Mammary epithelial cell (primary cell): ENCODE measurements around the gene MICU1.

Experiments
- CTCF ChIP-seq, 2 donors: IDR thresholded peaks in 1 of 2; conservative IDR thresholded peaks in 1 of 2; 2 replicates each; pipeline ENCODE4 v1.5.1; 2011 to 2012; ENCODE audit warnings: inconsistent platforms in 2 of 2, low read length in 2 of 2, mild to moderate bottlenecking in 2 of 2, control low read depth in 1 of 2, low read depth in 1 of 2; ENCODE audit not compliant: insufficient read depth in 1 of 2; ENCODE audit errors: extremely low read depth in 1 of 2
- EZH2 ChIP-seq: IDR thresholded peaks from 2 replicates; pipeline ENCODE4 v1.6.1; 2012; ENCODE audit warnings: low read length, inconsistent platforms, borderline replicate concordance

GRCh38 chr10:72573079-72573478, 52.8 kb downstream of the MICU1 start:
- no peak for TF ChIP-seq CTCF (conservative IDR thresholded peaks at IDR 0.05 in 1 of 2, IDR thresholded peaks at IDR 0.05 in 1 of 2; ENCODE audit: extremely low read depth in 1 of 2, insufficient read depth in 1 of 2, low read depth in 1 of 2, low read length in 2 of 2)
- TF ChIP-seq EZH2: no peak
